ENCODE results near the gene BRF1.

- TF ChIP-seq CEBPB (IDR thresholded peaks at IDR 0.05; ENCODE audit: low read depth): no peak
- TF ChIP-seq CTCF (IDR thresholded peaks at IDR 0.05 in 2 of 3, conservative IDR thresholded peaks at IDR 0.05 in 1 of 3; ENCODE audit: borderline replicate concordance in 1 of 3, insufficient read depth in 1 of 3, low read depth in 2 of 3, low read length in 2 of 3): no peak
- no peak for TF ChIP-seq POLR2A (IDR thresholded peaks at IDR 0.05; ENCODE audit: borderline replicate concordance, extremely low read depth, insufficient read depth, insufficient read length)
Observed at GRCh38 chr14:105314287-105315200, 13.7 kb upstream of the BRF1 start, which contains the start of gene PACS2.

All from HCT116 (cell line).